Measurements from ENCODE around the gene ECT2. TPM values are rescaled to one million over a fixed set of nuclear protein-coding genes. Genes with fewer than 3 reads are reported as not detected.
"Not testable (repeated sequence)": the region's sequence is repeated elsewhere in the genome, so short reads cannot be mapped to it uniquely, and the experiment has no call there.

ECT2 gene
- total RNA-seq, 1 donor from 2014 or later, result 12.6 TPM

GRCh38 chr3:172749230-172749965 is 1.1 kb upstream of the ECT2 start:
- DNase-seq, result no peak

- DNase-seq, result no peak
Observed at GRCh38 chr3:172750069-172750367, 508 bp upstream of the ECT2 start.

- DNase-seq, result no peak
Observed at GRCh38 chr3:172751175-172751704, 714 bp downstream of the ECT2 start.

- DNase-seq, result no peak
Observed at GRCh38 chr3:172752651-172753050, 2.1 kb downstream of the ECT2 start.

- no peak for DNase-seq
Observed at GRCh38 chr3:172753125-172753524, 2.6 kb downstream of the ECT2 start.

- not testable (repeated sequence) for DNase-seq
Observed at GRCh38 chr3:172760416-172760815, 9.9 kb downstream of the ECT2 start.

GRCh38 chr3:172766241-172766640 is 15.7 kb downstream of the ECT2 start:
- DNase-seq, result no peak

GRCh38 chr3:172766718-172767405 is 16.3 kb downstream of the ECT2 start:
- DNase-seq, result no peak

GRCh38 chr3:172770382-172770781 is 19.9 kb downstream of the ECT2 start:
- no peak for DNase-seq

- no peak for DNase-seq
Observed at GRCh38 chr3:172771672-172772071, 21.1 kb downstream of the ECT2 start.

GRCh38 chr3:172776049-172776717 is 25.7 kb downstream of the ECT2 start:
- no peak for DNase-seq

- DNase-seq, result no peak
Observed at GRCh38 chr3:172777901-172778300, 27.4 kb downstream of the ECT2 start.

GRCh38 chr3:172782235-172782634 is 31.7 kb downstream of the ECT2 start:
- no peak for DNase-seq

GRCh38 chr3:172786036-172786435 is 35.5 kb downstream of the ECT2 start:
- DNase-seq, result no peak

- DNase-seq, result no peak
Observed at GRCh38 chr3:172787019-172787418, 36.5 kb downstream of the ECT2 start.

- no peak for DNase-seq
Observed at GRCh38 chr3:172787746-172788145, 37.2 kb downstream of the ECT2 start.

GRCh38 chr3:172799246-172799645 is 48.7 kb downstream of the ECT2 start:
- DNase-seq, result no peak

GRCh38 chr3:172800156-172800555 is 49.6 kb downstream of the ECT2 start:
- no peak for DNase-seq

- no peak for DNase-seq
Observed at GRCh38 chr3:172803489-172803888, 53.0 kb downstream of the ECT2 start.

- no peak for DNase-seq
Observed at GRCh38 chr3:172804323-172804722, 53.8 kb downstream of the ECT2 start.

- DNase-seq, result no peak
Observed at GRCh38 chr3:172808969-172809546, 58.5 kb downstream of the ECT2 start.

GRCh38 chr3:172811099-172811498 is 60.6 kb downstream of the ECT2 start:
- no peak for DNase-seq

GRCh38 chr3:172813462-172813861 is 62.9 kb downstream of the ECT2 start:
- DNase-seq, result no peak

Data from occipital lobe (tissue), 2 donors.